Measurements from ENCODE around the gene SYNRG.

DNA sequence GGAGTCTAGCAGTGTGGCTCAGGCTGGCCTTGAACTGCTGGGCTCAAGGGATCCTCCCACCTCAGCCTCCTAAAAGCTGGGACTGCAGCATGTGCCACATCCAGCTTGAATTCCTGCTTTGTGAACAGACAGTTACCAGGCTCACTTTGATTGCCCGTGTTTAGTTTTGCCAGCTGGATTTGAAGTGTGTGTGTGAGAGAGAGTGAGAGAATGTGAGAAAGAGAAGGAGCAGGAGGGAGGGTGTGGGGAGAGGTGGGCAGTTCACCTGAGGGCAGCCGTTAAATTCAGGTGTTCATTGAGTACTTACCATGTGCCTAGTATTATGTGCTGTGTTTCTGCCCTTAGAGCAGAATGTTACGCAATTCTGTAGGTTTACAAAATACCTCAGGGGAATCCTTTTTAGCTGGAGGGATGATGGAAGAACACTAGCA lies 114.8 kb downstream of the SYNRG start:
- TF ChIP-seq, protein P1, sequence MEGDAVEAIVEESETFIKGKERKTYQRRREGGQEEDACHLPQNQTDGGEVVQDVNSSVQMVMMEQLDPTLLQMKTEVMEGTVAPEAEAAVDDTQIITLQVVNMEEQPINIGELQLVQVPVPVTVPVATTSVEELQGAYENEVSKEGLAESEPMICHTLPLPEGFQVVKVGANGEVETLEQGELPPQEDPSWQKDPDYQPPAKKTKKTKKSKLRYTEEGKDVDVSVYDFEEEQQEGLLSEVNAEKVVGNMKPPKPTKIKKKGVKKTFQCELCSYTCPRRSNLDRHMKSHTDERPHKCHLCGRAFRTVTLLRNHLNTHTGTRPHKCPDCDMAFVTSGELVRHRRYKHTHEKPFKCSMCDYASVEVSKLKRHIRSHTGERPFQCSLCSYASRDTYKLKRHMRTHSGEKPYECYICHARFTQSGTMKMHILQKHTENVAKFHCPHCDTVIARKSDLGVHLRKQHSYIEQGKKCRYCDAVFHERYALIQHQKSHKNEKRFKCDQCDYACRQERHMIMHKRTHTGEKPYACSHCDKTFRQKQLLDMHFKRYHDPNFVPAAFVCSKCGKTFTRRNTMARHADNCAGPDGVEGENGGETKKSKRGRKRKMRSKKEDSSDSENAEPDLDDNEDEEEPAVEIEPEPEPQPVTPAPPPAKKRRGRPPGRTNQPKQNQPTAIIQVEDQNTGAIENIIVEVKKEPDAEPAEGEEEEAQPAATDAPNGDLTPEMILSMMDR (IDR thresholded peaks at IDR 0.05) = no peak
- TF ChIP-seq EP300 (IDR thresholded peaks at IDR 0.05) (no peak), POLR2A (IDR thresholded peaks at IDR 0.05) (no peak)

Measured in stomach (tissue), 4 donors.